Aorta (tissue), 5 donors: ENCODE measurements around the gene PGS1. TPM values are rescaled to one million over a fixed set of nuclear protein-coding genes. Genes with fewer than 3 reads are reported as not detected.

ENCODE experiments used
- ATAC-seq: fragments of 200-7000 bp; cut with Tn5 transposase; one replicate; pipeline ENCODE4 v1.9.1; 2022; ENCODE audit warnings: moderate library complexity; ENCODE audit not compliant: low FRiP score
- DNase-seq, 2 donors: peaks; one replicate each; pipeline ENCODE4 v3.0.0-alpha.2; 2020
- H3K27ac ChIP-seq, 2 donors: one replicate each; pipeline ENCODE4 v1.5.1; 2013; ENCODE audit warnings: low read length in 2 of 2, mild to moderate bottlenecking in 2 of 2, moderate library complexity in 2 of 2, control low read depth in 1 of 2, inconsistent platforms in 1 of 2, low read depth in 1 of 2
- H3K27me3 ChIP-seq, 2 donors: one replicate each; pipeline ENCODE4 v1.6.1; 2013; ENCODE audit warnings: control low read depth in 1 of 2, low read length in 1 of 2, mild to moderate bottlenecking in 1 of 2, moderate library complexity in 1 of 2; ENCODE audit not compliant: insufficient read depth in 2 of 2, control insufficient read depth in 1 of 2
- H3K36me3 ChIP-seq, 2 donors: one replicate each; pipeline ENCODE4 v1.6.1; 2013; ENCODE audit warnings: control low read depth in 1 of 2, low read length in 1 of 2, mild to moderate bottlenecking in 1 of 2; ENCODE audit not compliant: insufficient read depth in 2 of 2, control insufficient read depth in 1 of 2
- H3K4me1 ChIP-seq, 2 donors: one replicate each; pipeline ENCODE4 v1.6.1; 2013; ENCODE audit warnings: low read length in 2 of 2, control low read depth in 1 of 2, mild to moderate bottlenecking in 1 of 2, moderate library complexity in 1 of 2; ENCODE audit not compliant: insufficient read depth in 2 of 2, control insufficient read depth in 1 of 2
- H3K4me3 ChIP-seq, 2 donors: one replicate each; pipeline ENCODE4 v1.5.1; 2013; ENCODE audit warnings: low read length in 2 of 2, control low read depth in 1 of 2, mild to moderate bottlenecking in 1 of 2
- H3K9me3 ChIP-seq: one replicate; pipeline ENCODE4 v1.6.1; 2013; ENCODE audit warnings: mild to moderate bottlenecking, low read length; ENCODE audit not compliant: control insufficient read depth
- WGBS, 2 donors: extraction: QIAGEN DNeasy Blood & Tissue Kit; methylation state at CpG; one replicate each; pipeline ENCODE4 v1.1.7; 2013; 5-methylcytosine and 5-hydroxymethylcytosine counted together
- intact Hi-C, 2 donors: fragments of 100-400 bp; cut with DNase I; formaldehyde crosslinking; loops; one replicate each; pipeline versions ENCODE4 v1.14.2 to v1.15.0; 2022
- polyA plus RNA-seq, 2 donors: library from polyadenylated mRNA; stranded (reverse); fragments of 200-250 nt; gene quantifications; one replicate each; pipeline ENCODE4 v1.2.3, GENCODE V29; 2013
- total RNA-seq, 2 donors: library from RNA; stranded (reverse); fragmentation: NEBNext Ultra II Directional; extraction: Animal tissue kit (Norgen Biotek cat#: 25700); gene quantifications; one replicate each; pipeline ENCODE4 v1.2.1, GENCODE V29; 2021
- donor health status: healthy with polysubstance abuse.
- donor health status: Bipolar disorder and iron deficiency.
- donor health status: DM: no; HTN: no; CAD: no.
- donor health status: DM: no; HTN: no; CAD: no.
- donor health status: DM: yes; HTN: yes; CAD: no.

The PGS1 gene
- total and polyA plus RNA-seq, 4 donors = 9.9 to 67.0 (median 38.4) TPM

- 79 to 80% methylated on average over 23 of the region's 23 CpGs for WGBS, 2 donors
- intact Hi-C loops = no loop called here
- Histone ChIP-seq H3K4me3 (no peak overlapping the region), H3K27ac (peak overlapping the region in 1 of 2 donors; percentile 87), H3K36me3 (no peaks in the 10 kb centered on the region), H3K27me3 (no peaks in the 10 kb centered on the region), H3K9me3 (no peaks in the 10 kb centered on the region), H3K4me1 (peaks cover 0 to 7% of the 10 kb centered on the region in 2 donors)
- ATAC-seq (no peak), DNase-seq (no peak)
These were observed 6.2 kb downstream of the PGS1 start for GRCh38 chr17:78384479-78385175.

GRCh38 chr17:78387977-78388941, 9.8 kb downstream of the PGS1 start:
- H3K4me3 ChIP-seq = no peak overlapping the region
- no peaks in the 10 kb centered on the region for H3K9me3 ChIP-seq
- H3K27me3 ChIP-seq = no peaks in the 10 kb centered on the region
- H3K27ac ChIP-seq = peak overlapping the region in 1 of 2 donors; percentile 42
- intact Hi-C loops = no loop called here
- DNase-seq (peak in 1 of 2 donors; percentile 71), ATAC-seq (peak; percentile 24)
- peaks cover 0 to 7% of the 10 kb centered on the region in 2 donors for H3K4me1 ChIP-seq
- WGBS, 2 donors = 30 to 43% methylated on average over 10 of the region's 10 CpGs
- H3K36me3 ChIP-seq = no peaks in the 10 kb centered on the region

DNA sequence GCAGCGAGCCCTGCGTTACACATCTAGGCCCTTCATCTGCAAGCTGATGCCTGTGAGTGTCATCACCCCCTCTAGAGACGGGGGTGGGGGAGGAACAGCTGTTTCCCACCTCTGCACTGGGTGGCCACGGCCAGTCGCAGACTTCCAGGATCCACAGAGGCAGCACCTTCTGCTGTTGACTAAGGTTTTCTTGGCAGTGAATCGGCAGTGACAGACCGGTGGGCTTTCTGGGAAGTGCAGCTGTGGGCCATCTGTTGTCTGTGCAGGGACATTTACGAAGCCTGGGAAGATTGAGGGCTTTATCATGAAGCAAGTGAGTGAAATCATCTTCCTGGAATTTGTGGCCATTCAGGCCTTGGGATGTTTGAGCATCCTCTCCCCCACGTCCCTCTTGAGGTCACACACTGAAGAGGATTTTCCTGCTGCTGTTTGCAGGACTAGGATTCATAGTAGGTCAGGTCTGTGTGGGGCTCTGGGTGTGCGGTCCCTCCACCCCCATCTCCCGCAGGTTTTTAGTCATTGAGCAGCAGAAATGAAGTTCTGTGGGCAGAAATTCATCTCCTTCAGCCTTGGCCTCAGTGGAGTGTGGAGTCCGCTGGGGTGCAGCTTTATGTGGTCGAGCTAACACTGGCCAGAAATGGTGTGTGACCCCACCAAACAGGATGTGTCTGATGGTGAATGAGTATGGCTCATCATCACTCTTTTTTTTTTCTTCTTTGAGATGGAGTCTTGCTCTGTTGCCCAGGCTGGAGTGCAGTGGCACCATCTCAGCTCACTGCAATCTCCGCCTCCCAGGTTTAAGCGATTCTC, 12.0 kb downstream of the PGS1 start:
- peaks cover 0 to 3% of the 10 kb centered on the region in 2 donors for H3K4me1 ChIP-seq
- H3K4me3 ChIP-seq = no peak overlapping the region
- no peaks in the 10 kb centered on the region for H3K9me3 ChIP-seq
- no peaks in the 10 kb centered on the region for H3K36me3 ChIP-seq
- DNase-seq (no peak), ATAC-seq (no peak)
- no peak overlapping the region for H3K27ac ChIP-seq
- intact Hi-C loops = no loop called here
- WGBS, 2 donors = 75 to 83% methylated on average over 15 of the region's 15 CpGs
- no peaks in the 10 kb centered on the region for H3K27me3 ChIP-seq

GRCh38 chr17:78391051-78391431, 12.6 kb downstream of the PGS1 start:
- intact Hi-C loops = no loop called here

GRCh38 chr17:78391843-78392242, 13.4 kb downstream of the PGS1 start:
- H3K27me3 ChIP-seq = no peaks in the 10 kb centered on the region
- H3K9me3 ChIP-seq = no peaks in the 10 kb centered on the region
- no peak overlapping the region for H3K27ac ChIP-seq
- WGBS, 2 donors = 70 to 79% methylated on average over 4 of the region's 4 CpGs
- no peaks in the 10 kb centered on the region for H3K36me3 ChIP-seq
- peaks cover 1 to 4% of the 10 kb centered on the region in 2 donors for H3K4me1 ChIP-seq
- intact Hi-C loops = no loop called here
- DNase-seq (no peak), ATAC-seq (no peak)
- H3K4me3 ChIP-seq = no peak overlapping the region

More at GRCh38 chr17:78391051-78391431, 12.6 kb downstream of the PGS1 start:
- 90 to 92% methylated on average over 11 of the region's 11 CpGs for WGBS, 2 donors
- Histone ChIP-seq H3K36me3 (no peaks in the 10 kb centered on the region), H3K4me3 (no peak overlapping the region), H3K27me3 (no peaks in the 10 kb centered on the region), H3K27ac (no peak overlapping the region), H3K4me1 (peaks cover 0 to 3% of the 10 kb centered on the region in 2 donors), H3K9me3 (no peaks in the 10 kb centered on the region)
- DNase-seq (no peak), ATAC-seq (no peak)

DNA sequence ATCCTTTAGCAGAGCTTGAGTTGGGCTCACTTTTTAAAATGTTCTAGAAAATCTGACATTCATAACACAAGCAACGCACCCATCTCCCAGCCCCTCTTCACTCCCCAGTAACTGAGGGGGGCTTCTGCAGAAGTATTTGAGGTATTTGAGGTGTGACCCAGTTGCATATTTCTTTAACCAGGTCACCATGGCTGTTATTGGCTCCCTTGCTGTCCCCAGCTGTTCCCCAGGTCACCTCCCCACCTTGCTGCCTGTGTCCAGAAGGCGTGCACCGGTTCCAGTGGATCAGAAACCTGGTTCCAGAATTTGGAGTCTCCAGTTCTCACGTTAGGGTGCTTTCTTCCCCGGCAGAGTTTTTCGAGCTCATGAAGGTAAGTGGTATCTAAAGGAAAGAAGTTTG, 13.8 kb downstream of the PGS1 start:
- Histone ChIP-seq H3K4me1 (peaks cover 2 to 4% of the 10 kb centered on the region in 2 donors), H3K27ac (no peak overlapping the region)

GRCh38 chr17:78393575-78393974, 15.1 kb downstream of the PGS1 start:
- no peak overlapping the region for H3K27ac ChIP-seq
- intact Hi-C loops = no loop called here
- H3K9me3 ChIP-seq = no peaks in the 10 kb centered on the region
- H3K36me3 ChIP-seq = no peaks in the 10 kb centered on the region
- DNase-seq (no peak), ATAC-seq (no peak)
- 93 to 94% methylated on average over 4 of the region's 4 CpGs for WGBS, 2 donors
- H3K4me3 ChIP-seq = no peak overlapping the region
- no peaks in the 10 kb centered on the region for H3K27me3 ChIP-seq
- peaks cover 2 to 4% of the 10 kb centered on the region in 2 donors for H3K4me1 ChIP-seq

More for the DNA sequence above, 13.8 kb downstream of the PGS1 start:
- Histone ChIP-seq H3K27me3 (no peaks in the 10 kb centered on the region), H3K36me3 (no peaks in the 10 kb centered on the region), H3K9me3 (no peaks in the 10 kb centered on the region), H3K4me3 (no peak overlapping the region)
- no peak for DNase-seq
- no peak for ATAC-seq
- 94% methylated on average over 6 of the region's 6 CpGs for WGBS, 2 donors
- intact Hi-C loops = no loop called here

DNA sequence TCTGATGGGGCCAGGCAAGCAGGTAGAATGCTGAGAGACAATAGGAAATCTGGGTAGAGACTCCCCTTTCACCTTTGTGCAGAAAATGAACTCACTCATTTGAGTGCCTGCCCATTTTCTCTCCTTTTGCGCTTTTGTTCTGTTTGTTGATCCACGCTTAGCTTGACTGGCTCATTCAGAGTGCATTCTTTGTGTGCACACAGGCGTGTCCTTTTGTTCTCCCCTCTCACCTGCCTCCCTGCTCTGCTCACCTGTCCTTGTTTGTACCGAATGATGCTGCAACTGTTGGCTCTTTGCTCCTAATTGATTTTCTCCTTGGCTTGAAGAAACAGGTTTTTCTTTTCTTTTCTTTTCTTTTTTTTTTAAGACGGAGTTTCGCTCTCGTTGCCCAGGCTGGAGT, 15.8 kb downstream of the PGS1 start:
- H3K4me3 ChIP-seq = no peak overlapping the region
- H3K27ac ChIP-seq = no peak overlapping the region
- DNase-seq (no peak), ATAC-seq (no peak)
- intact Hi-C loops = no loop called here
- WGBS, 2 donors = 94% methylated on average over 7 of the region's 7 CpGs
- peaks cover 2 to 4% of the 10 kb centered on the region in 2 donors for H3K4me1 ChIP-seq
- H3K9me3 ChIP-seq = no peaks in the 10 kb centered on the region
- peaks cover 0 to 4% of the 10 kb centered on the region in 2 donors for H3K36me3 ChIP-seq
- H3K27me3 ChIP-seq = no peaks in the 10 kb centered on the region
